WTC11 (cell line): ENCODE data around the gene MRPL54. TPM values are rescaled to one million over a fixed set of nuclear protein-coding genes. Genes with fewer than 3 reads are reported as not detected.

Experiments used
- ATAC-seq: fragments of 200-7000 bp; cut with Tn5 transposase; 2 replicates; pipeline ENCODE4 v1.10.0; 2021; ENCODE audit warnings: mild to moderate bottlenecking, moderate library complexity
- CTCF ChIA-PET: fragments of 300-600 bp; sonication (Branson Sonifier 250); formaldehyde crosslinking; loops from one replicate; lab custom pipeline; 2021; ENCODE audit warnings: antibody characterized with exemption; lab: Charles Lee
- POLR2A ChIA-PET: fragments of 350-600 bp; sonication (Branson Sonifier 250); formaldehyde crosslinking; loops from one replicate; lab custom pipeline; 2021; ENCODE audit warnings: antibody characterized with exemption; lab: Charles Lee
- DNase-seq: peaks from one replicate; pipeline ENCODE4 v3.0.0; 2021; ENCODE audit warnings: low spot score
- H3K27ac Mint-ChIP-seq: 2 replicates; pipeline ENCODE4 v1.8.0; 2021; ENCODE audit warnings: mixed read lengths
- H3K27me3 Mint-ChIP-seq: 2 replicates; pipeline ENCODE4 v1.8.0; 2021; ENCODE audit warnings: low read depth, mild to moderate bottlenecking, moderate library complexity, mixed read lengths
- H3K36me3 Mint-ChIP-seq: 2 replicates; pipeline ENCODE4 v1.8.0; 2021; ENCODE audit warnings: mixed read lengths
- H3K4me1 Mint-ChIP-seq: 2 replicates; pipeline ENCODE4 v1.8.0; 2022; ENCODE audit warnings: mixed read lengths
- H3K4me3 Mint-ChIP-seq: 2 replicates; pipeline ENCODE4 v1.8.0; 2021; ENCODE audit warnings: mild to moderate bottlenecking, moderate library complexity, mixed read lengths
- H3K9me3 Mint-ChIP-seq: 2 replicates; pipeline ENCODE4 v1.8.0; 2021; ENCODE audit warnings: mixed read lengths
- CREB1 ChIP-seq: sonication (generic); formaldehyde crosslinking; IDR thresholded peaks from 2 replicates; pipeline ENCODE4 v1.8.0; 2023; ENCODE audit warnings: mild to moderate bottlenecking, missing genetic modification reagents
- ESRRA ChIP-seq: sonication (generic); formaldehyde crosslinking; IDR thresholded peaks from 2 replicates; pipeline ENCODE4 v1.8.1; 2022; ENCODE audit warnings: mild to moderate bottlenecking, missing genetic modification reagents, borderline replicate concordance
- JAZF1 ChIP-seq: fragments of 250-450 bp; sonication (Bioruptor Pico); IDR thresholded peaks from 2 replicates; pipeline ENCODE4 v1.9.0; 2021; ENCODE audit warnings: moderate library complexity, mild to moderate bottlenecking, inconsistent platforms
- RORB ChIP-seq: fragments of 250-450 bp; sonication (Bioruptor Pico); IDR thresholded peaks from 2 replicates; pipeline ENCODE4 v1.9.0; 2021; ENCODE audit warnings: mild to moderate bottlenecking
- SMAD3 ChIP-seq: sonication (generic); formaldehyde crosslinking; IDR thresholded peaks from 2 replicates; pipeline ENCODE4 v1.8.0; 2022; ENCODE audit warnings: missing genetic modification reagents, mild to moderate bottlenecking, borderline replicate concordance
- TEAD4 ChIP-seq: sonication (generic); formaldehyde crosslinking; IDR thresholded peaks from 2 replicates; pipeline ENCODE4 v1.8.0; 2022; ENCODE audit warnings: mild to moderate bottlenecking, missing genetic modification reagents
- TP53 ChIP-seq: sonication (generic); formaldehyde crosslinking; IDR thresholded peaks from 2 replicates; pipeline ENCODE4 v1.8.1; 2023; ENCODE audit warnings: mild to moderate bottlenecking, missing genetic modification reagents
- ZNF121 ChIP-seq: sonication (generic); formaldehyde crosslinking; IDR thresholded peaks from 2 replicates; pipeline ENCODE4 v1.8.0; 2023; ENCODE audit warnings: missing genetic modification reagents
- ZNF219 ChIP-seq: sonication (generic); formaldehyde crosslinking; IDR thresholded peaks from 2 replicates; pipeline ENCODE4 v1.8.0; 2023; ENCODE audit warnings: missing genetic modification reagents, mild to moderate bottlenecking, borderline replicate concordance
- ZNF317 ChIP-seq: sonication (generic); formaldehyde crosslinking; IDR thresholded peaks from 2 replicates; pipeline ENCODE4 v1.8.1; 2023; ENCODE audit warnings: low read depth, mild to moderate bottlenecking, moderate library complexity, missing genetic modification reagents, borderline replicate concordance
- ZNF396 ChIP-seq: fragments of 250-450 bp; sonication (Bioruptor Pico); IDR thresholded peaks from 2 replicates; pipeline ENCODE4 v1.8.0; 2021; ENCODE audit warnings: mild to moderate bottlenecking, moderate library complexity, borderline replicate concordance
- ZNF423 ChIP-seq: fragments of 250-450 bp; sonication (Bioruptor Pico); IDR thresholded peaks from 2 replicates; pipeline ENCODE4 v2.1.2; 2022; ENCODE audit warnings: mild to moderate bottlenecking, moderate library complexity
- total RNA-seq: library from RNA; stranded (reverse); gene quantifications from 3 replicates; pipeline ENCODE4 v1.2.3, GENCODE V29; 2021
- TF ChIP-seq, protein P1 (sequence below): sonication (generic); formaldehyde crosslinking; IDR thresholded peaks from 2 replicates; pipeline ENCODE4 v1.8.1; 2023; ENCODE audit warnings: mild to moderate bottlenecking, missing genetic modification reagents, moderate library complexity
- TF ChIP-seq, protein P2 (sequence below): sonication (generic); formaldehyde crosslinking; IDR thresholded peaks from 2 replicates; pipeline ENCODE4 v1.8.1; 2022; ENCODE audit warnings: mild to moderate bottlenecking, moderate library complexity, missing genetic modification reagents
- TF ChIP-seq, protein P3 (sequence below): sonication (generic); formaldehyde crosslinking; IDR thresholded peaks from 2 replicates; pipeline ENCODE4 v1.8.1; 2023; ENCODE audit warnings: mild to moderate bottlenecking, moderate library complexity, missing genetic modification reagents
- TF ChIP-seq, protein P4 (sequence below): fragments of 250-450 bp; sonication (Bioruptor Pico); conservative IDR thresholded peaks from 2 replicates; pipeline ENCODE4 v1.9.0; 2021; ENCODE audit warnings: mild to moderate bottlenecking
- TF ChIP-seq, protein P5 (sequence below): fragments of 250-450 bp; sonication (Bioruptor Pico); IDR thresholded peaks from 2 replicates; pipeline ENCODE4 v1.9.0; 2021; ENCODE audit warnings: moderate library complexity, mild to moderate bottlenecking, inconsistent platforms, borderline replicate concordance
- TF ChIP-seq, protein P6 (sequence below): sonication (generic); formaldehyde crosslinking; IDR thresholded peaks from 2 replicates; pipeline ENCODE4 v1.8.1; 2023; ENCODE audit warnings: mild to moderate bottlenecking, missing genetic modification reagents
- TF ChIP-seq, protein P7 (sequence below): sonication (generic); formaldehyde crosslinking; IDR thresholded peaks from 2 replicates; pipeline ENCODE4 v1.8.1; 2022; ENCODE audit warnings: low read depth, missing genetic modification reagents, borderline replicate concordance
- TF ChIP-seq, protein P8 (sequence below): sonication (generic); formaldehyde crosslinking; IDR thresholded peaks from 2 replicates; pipeline ENCODE4 v1.8.0; 2023; ENCODE audit warnings: mild to moderate bottlenecking, missing genetic modification reagents

Gene MRPL54
- total RNA-seq, 1 experiment from 2014 or later: 62.3 TPM

DNA sequence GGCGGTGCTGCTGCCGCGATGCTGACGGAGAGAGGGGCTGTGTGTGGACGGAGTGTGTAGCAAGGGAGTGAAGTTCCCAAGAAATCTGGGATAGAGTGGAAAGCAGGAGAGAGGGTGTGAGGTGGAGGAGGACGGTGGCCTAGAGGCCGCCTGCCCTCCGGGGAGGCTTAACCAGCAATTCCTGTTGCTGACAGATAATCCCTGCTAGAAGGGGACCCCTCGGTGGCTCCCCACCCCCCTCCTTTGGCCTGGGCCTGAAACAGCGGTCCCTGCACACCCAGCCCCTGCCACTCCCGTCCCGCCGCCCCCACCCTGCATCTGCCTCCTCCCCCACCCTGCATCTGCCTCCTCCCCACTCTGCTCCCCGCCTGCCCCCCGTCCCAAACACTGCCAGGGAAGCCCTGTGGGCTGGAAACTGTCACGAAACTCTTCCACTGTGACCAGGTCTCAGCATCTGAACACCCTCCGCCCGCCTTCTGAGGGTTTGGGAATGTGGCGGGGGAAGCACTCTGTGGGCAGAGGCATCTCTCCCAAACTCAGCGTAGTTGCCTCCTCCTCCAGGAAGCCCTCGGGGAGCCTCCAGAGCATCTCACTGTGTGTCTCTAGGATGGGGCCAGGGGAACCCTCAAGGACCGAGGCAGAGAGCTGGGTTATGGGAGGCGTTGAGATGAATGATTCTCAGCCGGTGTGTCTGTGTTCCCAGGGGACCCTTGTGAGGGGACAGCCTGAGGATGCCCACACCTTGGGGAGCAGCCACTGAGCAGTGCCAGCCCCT is 40.8 kb downstream of the MRPL54 start:
- TF ChIP-seq, protein P1, sequence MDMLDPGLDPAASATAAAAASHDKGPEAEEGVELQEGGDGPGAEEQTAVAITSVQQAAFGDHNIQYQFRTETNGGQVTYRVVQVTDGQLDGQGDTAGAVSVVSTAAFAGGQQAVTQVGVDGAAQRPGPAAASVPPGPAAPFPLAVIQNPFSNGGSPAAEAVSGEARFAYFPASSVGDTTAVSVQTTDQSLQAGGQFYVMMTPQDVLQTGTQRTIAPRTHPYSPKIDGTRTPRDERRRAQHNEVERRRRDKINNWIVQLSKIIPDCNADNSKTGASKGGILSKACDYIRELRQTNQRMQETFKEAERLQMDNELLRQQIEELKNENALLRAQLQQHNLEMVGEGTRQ: no peak
- TF ChIP-seq ZNF396 (CRISPR knock-in tag) (no peak), ESRRA (CRISPR knock-in tag) (no peak), TP53 (no peak), ZNF317 (no peak), ZNF121 (CRISPR knock-in tag) (no peak), ZNF423 (CRISPR knock-in tag) (no peak), CREB1 (CRISPR knock-in tag) (no peak), ZNF219 (CRISPR knock-in tag) (no peak)
- TF ChIP-seq, protein P2, sequence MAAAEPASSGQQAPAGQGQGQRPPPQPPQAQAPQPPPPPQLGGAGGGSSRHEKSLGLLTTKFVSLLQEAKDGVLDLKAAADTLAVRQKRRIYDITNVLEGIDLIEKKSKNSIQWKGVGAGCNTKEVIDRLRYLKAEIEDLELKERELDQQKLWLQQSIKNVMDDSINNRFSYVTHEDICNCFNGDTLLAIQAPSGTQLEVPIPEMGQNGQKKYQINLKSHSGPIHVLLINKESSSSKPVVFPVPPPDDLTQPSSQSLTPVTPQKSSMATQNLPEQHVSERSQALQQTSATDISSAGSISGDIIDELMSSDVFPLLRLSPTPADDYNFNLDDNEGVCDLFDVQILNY: no peak
- TF ChIP-seq, protein P3, sequence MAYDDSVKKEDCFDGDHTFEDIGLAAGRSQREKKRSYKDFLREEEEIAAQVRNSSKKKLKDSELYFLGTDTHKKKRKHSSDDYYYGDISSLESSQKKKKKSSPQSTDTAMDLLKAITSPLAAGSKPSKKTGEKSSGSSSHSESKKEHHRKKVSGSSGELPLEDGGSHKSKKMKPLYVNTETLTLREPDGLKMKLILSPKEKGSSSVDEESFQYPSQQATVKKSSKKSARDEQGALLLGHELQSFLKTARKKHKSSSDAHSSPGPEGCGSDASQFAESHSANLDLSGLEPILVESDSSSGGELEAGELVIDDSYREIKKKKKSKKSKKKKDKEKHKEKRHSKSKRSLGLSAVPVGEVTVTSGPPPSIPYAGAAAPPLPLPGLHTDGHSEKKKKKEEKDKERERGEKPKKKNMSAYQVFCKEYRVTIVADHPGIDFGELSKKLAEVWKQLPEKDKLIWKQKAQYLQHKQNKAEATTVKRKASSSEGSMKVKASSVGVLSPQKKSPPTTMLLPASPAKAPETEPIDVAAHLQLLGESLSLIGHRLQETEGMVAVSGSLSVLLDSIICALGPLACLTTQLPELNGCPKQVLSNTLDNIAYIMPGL (CRISPR knock-in tag): no peak
- TF ChIP-seq, protein P4, sequence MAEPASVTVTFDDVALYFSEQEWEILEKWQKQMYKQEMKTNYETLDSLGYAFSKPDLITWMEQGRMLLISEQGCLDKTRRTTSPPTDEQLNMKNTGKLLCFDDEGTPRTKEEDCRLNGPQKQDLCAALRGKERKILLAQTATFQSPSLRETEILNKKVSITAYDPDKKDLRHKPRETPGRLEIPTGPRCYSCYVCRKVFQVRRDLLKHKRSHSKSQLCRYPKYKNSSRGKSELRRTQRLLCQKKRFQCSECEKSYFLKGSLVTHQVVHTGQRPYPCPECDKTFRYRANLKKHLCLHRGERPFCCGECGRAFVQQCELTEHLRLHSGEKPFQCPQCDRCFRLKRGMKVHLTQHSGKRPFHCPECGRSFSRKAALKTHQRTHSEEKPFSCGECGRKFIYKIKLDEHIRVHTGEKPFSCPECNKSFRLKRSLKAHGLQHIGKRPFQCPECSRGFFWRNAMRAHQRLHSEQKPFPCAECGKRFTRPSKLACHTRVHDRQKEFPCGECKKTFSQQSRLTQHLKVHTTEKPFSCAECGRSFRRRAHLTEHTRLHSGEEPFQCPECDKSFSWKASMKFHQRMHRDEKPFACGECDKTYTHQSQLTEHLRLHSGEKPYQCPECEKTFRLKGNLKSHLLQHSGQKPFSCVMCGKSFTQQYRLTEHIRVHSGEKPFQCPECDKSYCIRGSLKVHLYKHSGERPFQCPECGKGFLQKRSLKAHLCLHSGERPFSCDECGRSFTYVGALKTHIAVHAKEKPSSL (CRISPR knock-in tag): no peak
- H3K4me3 Mint-ChIP-seq: no peak overlapping the region
- H3K4me1 Mint-ChIP-seq: 0 out of 2 replicates have a peak, but pooled peaks cover 4% of the 10 kb centered on the region
- CTCF ChIA-PET: interaction anchor here (1.4 kb wide), 1 partner anchor 18 kb away, joined by 6 read pairs; no protein-coding TSS in a partner anchor
- H3K27me3 Mint-ChIP-seq: peaks cover 32% of the 10 kb centered on the region
- no peak overlapping the region for H3K27ac Mint-ChIP-seq
- no peak for DNase-seq
- H3K9me3 Mint-ChIP-seq: peaks cover 6% of the 10 kb centered on the region
- ATAC-seq: no peak
- H3K36me3 Mint-ChIP-seq: no peaks in the 10 kb centered on the region
- POLR2A ChIA-PET: no interaction called here

DNA sequence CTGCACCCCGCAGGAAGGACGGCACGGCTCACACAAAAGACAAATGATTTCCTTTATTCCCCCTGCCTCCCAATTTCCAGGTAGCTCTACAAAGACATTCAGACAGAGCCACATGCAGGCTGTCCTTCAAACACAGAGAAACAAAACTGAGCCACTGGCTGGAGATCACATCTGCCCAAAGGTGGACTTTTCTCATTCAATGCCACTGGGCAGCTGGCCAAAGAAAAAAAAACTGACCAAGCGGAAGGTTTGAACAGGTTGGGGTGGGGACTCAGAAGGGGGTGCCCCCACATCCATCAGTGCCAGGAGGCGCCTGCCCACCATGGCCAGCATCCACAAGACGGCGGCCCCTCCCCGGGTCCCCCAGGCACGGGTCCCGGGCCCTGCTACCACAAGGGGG is 41.5 kb downstream of the MRPL54 start:
- no peak overlapping the region for H3K4me3 Mint-ChIP-seq
- ATAC-seq: no peak
- ChIA-PET CTCF (interaction anchor here (1.4 kb wide), 1 partner anchor 18 kb away, joined by 6 read pairs; no protein-coding TSS in a partner anchor), POLR2A (no interaction called here)
- DNase-seq: no peak
- no peak overlapping the region for H3K27ac Mint-ChIP-seq
- peaks cover 7% of the 10 kb centered on the region for H3K9me3 Mint-ChIP-seq
- H3K4me1 Mint-ChIP-seq: 0 out of 2 replicates have a peak, but pooled peaks cover 4% of the 10 kb centered on the region
- peaks cover 32% of the 10 kb centered on the region for H3K27me3 Mint-ChIP-seq
- H3K36me3 Mint-ChIP-seq: no peaks in the 10 kb centered on the region
- TF ChIP-seq, protein P3 (CRISPR knock-in tag): no peak
- TF ChIP-seq TEAD4 (CRISPR knock-in tag) (no peak), SMAD3 (no peak), JAZF1 (CRISPR knock-in tag) (no peak), RORB (CRISPR knock-in tag) (no peak)
- TF ChIP-seq, protein P5, sequence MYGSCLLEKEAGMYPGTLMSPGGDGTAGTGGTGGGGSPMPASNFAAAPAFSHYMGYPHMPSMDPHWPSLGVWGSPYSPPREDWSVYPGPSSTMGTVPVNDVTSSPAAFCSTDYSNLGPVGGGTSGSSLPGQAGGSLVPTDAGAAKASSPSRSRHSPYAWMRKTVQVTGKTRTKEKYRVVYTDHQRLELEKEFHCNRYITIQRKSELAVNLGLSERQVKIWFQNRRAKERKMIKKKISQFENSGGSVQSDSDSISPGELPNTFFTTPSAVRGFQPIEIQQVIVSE (CRISPR knock-in tag): no peak
- TF ChIP-seq, protein P6, sequence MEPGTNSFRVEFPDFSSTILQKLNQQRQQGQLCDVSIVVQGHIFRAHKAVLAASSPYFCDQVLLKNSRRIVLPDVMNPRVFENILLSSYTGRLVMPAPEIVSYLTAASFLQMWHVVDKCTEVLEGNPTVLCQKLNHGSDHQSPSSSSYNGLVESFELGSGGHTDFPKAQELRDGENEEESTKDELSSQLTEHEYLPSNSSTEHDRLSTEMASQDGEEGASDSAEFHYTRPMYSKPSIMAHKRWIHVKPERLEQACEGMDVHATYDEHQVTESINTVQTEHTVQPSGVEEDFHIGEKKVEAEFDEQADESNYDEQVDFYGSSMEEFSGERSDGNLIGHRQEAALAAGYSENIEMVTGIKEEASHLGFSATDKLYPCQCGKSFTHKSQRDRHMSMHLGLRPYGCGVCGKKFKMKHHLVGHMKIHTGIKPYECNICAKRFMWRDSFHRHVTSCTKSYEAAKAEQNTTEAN (CRISPR knock-in tag): no peak
- TF ChIP-seq, protein P7, sequence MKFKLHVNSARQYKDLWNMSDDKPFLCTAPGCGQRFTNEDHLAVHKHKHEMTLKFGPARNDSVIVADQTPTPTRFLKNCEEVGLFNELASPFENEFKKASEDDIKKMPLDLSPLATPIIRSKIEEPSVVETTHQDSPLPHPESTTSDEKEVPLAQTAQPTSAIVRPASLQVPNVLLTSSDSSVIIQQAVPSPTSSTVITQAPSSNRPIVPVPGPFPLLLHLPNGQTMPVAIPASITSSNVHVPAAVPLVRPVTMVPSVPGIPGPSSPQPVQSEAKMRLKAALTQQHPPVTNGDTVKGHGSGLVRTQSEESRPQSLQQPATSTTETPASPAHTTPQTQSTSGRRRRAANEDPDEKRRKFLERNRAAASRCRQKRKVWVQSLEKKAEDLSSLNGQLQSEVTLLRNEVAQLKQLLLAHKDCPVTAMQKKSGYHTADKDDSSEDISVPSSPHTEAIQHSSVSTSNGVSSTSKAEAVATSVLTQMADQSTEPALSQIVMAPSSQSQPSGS (CRISPR knock-in tag): no peak
- TF ChIP-seq, protein P8, sequence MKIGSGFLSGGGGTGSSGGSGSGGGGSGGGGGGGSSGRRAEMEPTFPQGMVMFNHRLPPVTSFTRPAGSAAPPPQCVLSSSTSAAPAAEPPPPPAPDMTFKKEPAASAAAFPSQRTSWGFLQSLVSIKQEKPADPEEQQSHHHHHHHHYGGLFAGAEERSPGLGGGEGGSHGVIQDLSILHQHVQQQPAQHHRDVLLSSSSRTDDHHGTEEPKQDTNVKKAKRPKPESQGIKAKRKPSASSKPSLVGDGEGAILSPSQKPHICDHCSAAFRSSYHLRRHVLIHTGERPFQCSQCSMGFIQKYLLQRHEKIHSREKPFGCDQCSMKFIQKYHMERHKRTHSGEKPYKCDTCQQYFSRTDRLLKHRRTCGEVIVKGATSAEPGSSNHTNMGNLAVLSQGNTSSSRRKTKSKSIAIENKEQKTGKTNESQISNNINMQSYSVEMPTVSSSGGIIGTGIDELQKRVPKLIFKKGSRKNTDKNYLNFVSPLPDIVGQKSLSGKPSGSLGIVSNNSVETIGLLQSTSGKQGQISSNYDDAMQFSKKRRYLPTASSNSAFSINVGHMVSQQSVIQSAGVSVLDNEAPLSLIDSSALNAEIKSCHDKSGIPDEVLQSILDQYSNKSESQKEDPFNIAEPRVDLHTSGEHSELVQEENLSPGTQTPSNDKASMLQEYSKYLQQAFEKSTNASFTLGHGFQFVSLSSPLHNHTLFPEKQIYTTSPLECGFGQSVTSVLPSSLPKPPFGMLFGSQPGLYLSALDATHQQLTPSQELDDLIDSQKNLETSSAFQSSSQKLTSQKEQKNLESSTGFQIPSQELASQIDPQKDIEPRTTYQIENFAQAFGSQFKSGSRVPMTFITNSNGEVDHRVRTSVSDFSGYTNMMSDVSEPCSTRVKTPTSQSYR (CRISPR knock-in tag): no peak
